D341Med (cell line): Measurements from ENCODE around the gene CUX1.
"Not testable (repeated sequence)": the region's sequence is repeated elsewhere in the genome, so short reads cannot be mapped to it uniquely, and the experiment has no call there.

Experiments
- DNase-seq: peaks from one replicate; pipeline ENCODE4 v3.0.0; 2012; ENCODE audit warnings: low spot score

The CUX1 gene

GRCh38 chr7:101985057-101985902 is 167.9 kb downstream of the CUX1 start:
- no peak for DNase-seq

GRCh38 chr7:101985903-101986734 is 168.7 kb downstream of the CUX1 start:
- peak; percentile 55 for DNase-seq

GRCh38 chr7:101987494-101987893 is 170.1 kb downstream of the CUX1 start:
- DNase-seq: no peak

- not testable (repeated sequence) for DNase-seq
These were observed 170.6 kb downstream of the CUX1 start for GRCh38 chr7:101988060-101988459.

GRCh38 chr7:101988513-101988912 is 171.1 kb downstream of the CUX1 start:
- DNase-seq: no peak

- DNase-seq: no peak
These were observed 171.7 kb downstream of the CUX1 start for GRCh38 chr7:101989101-101989500.

- no peak for DNase-seq
These were observed 173.5 kb downstream of the CUX1 start for GRCh38 chr7:101990811-101991418.

- no peak for DNase-seq
These were observed 174.4 kb downstream of the CUX1 start for GRCh38 chr7:101991860-101992259.

GRCh38 chr7:101993311-101993710 is 175.9 kb downstream of the CUX1 start:
- no peak for DNase-seq

- no peak for DNase-seq
These were observed 177.7 kb downstream of the CUX1 start for GRCh38 chr7:101995121-101995520.

GRCh38 chr7:101996131-101996691 is 178.8 kb downstream of the CUX1 start:
- no peak for DNase-seq

GRCh38 chr7:101996876-101997275 is 179.4 kb downstream of the CUX1 start:
- DNase-seq: no peak

GRCh38 chr7:101998029-101998905 is 180.8 kb downstream of the CUX1 start:
- no peak for DNase-seq

- no peak for DNase-seq
These were observed 181.4 kb downstream of the CUX1 start for GRCh38 chr7:101998906-101999240.

GRCh38 chr7:101999393-101999792 is 182.0 kb downstream of the CUX1 start:
- DNase-seq: no peak

GRCh38 chr7:102000123-102000522 is 182.7 kb downstream of the CUX1 start:
- DNase-seq: no peak

GRCh38 chr7:102004229-102004628 is 186.8 kb downstream of the CUX1 start:
- no peak for DNase-seq

GRCh38 chr7:102004848-102005247 is 187.4 kb downstream of the CUX1 start:
- DNase-seq: no peak

- no peak for DNase-seq
These were observed 188.6 kb downstream of the CUX1 start for GRCh38 chr7:102005933-102006480.

GRCh38 chr7:102006695-102007094 is 189.3 kb downstream of the CUX1 start:
- DNase-seq: no peak
